DND-41 (cell line): ENCODE data around the gene MOK.
A peak's percentile ranks its signal among the peaks of the same experiment; 100 is the strongest.

Experiments
- ATAC-seq: fragments of 200-7000 bp; cut with Tn5 transposase; 3 replicates; pipeline ENCODE4 v1.9.1; 2021; ENCODE audit warnings: low read depth; ENCODE audit not compliant: insufficient read depth
- DNase-seq: peaks from one replicate; pipeline ENCODE4 v3.0.0-alpha.2; 2020
- H2AFZ ChIP-seq: 2 replicates; pipeline ENCODE4 v1.6.0; 2012; ENCODE audit warnings: low read depth, low read length
- H3K27ac ChIP-seq: 2 replicates; pipeline ENCODE4 v1.5.1; 2012; ENCODE audit warnings: low read length, inconsistent platforms
- H3K27me3 ChIP-seq: fragments of 200-600 bp; sonication (generic); 2 replicates; pipeline ENCODE4 v1.6.0; 2012; ENCODE audit warnings: low read length, mild to moderate bottlenecking, inconsistent platforms; ENCODE audit not compliant: insufficient read depth, poor library complexity
- H3K36me3 ChIP-seq: 2 replicates; pipeline ENCODE4 v1.5.1; 2012; ENCODE audit warnings: low read length, inconsistent platforms; ENCODE audit not compliant: insufficient read depth
- H3K4me1 ChIP-seq: 2 replicates; pipeline ENCODE4 v1.5.1; 2012; ENCODE audit warnings: mild to moderate bottlenecking, low read length; ENCODE audit not compliant: insufficient read depth
- H3K4me2 ChIP-seq: 2 replicates; pipeline ENCODE4 v1.6.0; 2012; ENCODE audit warnings: mild to moderate bottlenecking, moderate library complexity, low read length, inconsistent platforms; ENCODE audit not compliant: insufficient read depth
- H3K4me3 ChIP-seq, 2 experiments: fragments of 200-600 bp in 1 of 2; shearing (Covaris generic) in 1 of 2; 2 replicates each; pipeline ENCODE4 v1.5.1; 2012 to 2016; ENCODE audit warnings: inconsistent platforms in 2 of 2, low read length in 2 of 2, mild to moderate bottlenecking in 2 of 2, low read depth in 1 of 2, moderate library complexity in 1 of 2
- H3K79me2 ChIP-seq: 2 replicates; pipeline ENCODE4 v1.6.0; 2012; ENCODE audit warnings: low read length, inconsistent platforms; ENCODE audit not compliant: insufficient read depth
- H3K9ac ChIP-seq: 2 replicates; pipeline ENCODE4 v1.6.0; 2012; ENCODE audit warnings: low read depth, mild to moderate bottlenecking, inconsistent platforms, low read length, moderate library complexity
- H3K9me3 ChIP-seq: 2 replicates; pipeline ENCODE4 v1.5.1; 2012; ENCODE audit warnings: low read length, moderate library complexity, mild to moderate bottlenecking, inconsistent platforms; ENCODE audit not compliant: insufficient read depth, severe bottlenecking
- H4K20me1 ChIP-seq: 2 replicates; pipeline ENCODE4 v1.6.0; 2012; ENCODE audit warnings: low read length; ENCODE audit not compliant: insufficient read depth
- CTCF ChIP-seq: IDR thresholded peaks from 2 replicates; pipeline ENCODE4 v1.5.1; 2012; ENCODE audit warnings: borderline replicate concordance, low read length, moderate library complexity, mild to moderate bottlenecking; ENCODE audit not compliant: poor library complexity, severe bottlenecking; ENCODE audit errors: extremely low read depth
- EZH2 ChIP-seq: IDR thresholded peaks from 3 replicates; pipeline ENCODE4 v1.6.1; 2012; ENCODE audit warnings: borderline replicate concordance, low read depth, mild to moderate bottlenecking, moderate library complexity, low read length, inconsistent platforms; ENCODE audit not compliant: severe bottlenecking

MOK gene

GRCh38 chr14:102238131-102238530 is 66.8 kb downstream of the MOK start:
- no peak for TF ChIP-seq EZH2
- TF ChIP-seq CTCF, result no peak
- DNase-seq, result no peak
- no peaks in the 10 kb centered on the region for H3K79me2 ChIP-seq
- no peak overlapping the region for H3K27ac ChIP-seq
- no peak overlapping the region for H3K4me2 ChIP-seq
- H3K9ac ChIP-seq, result no peak overlapping the region
- H3K4me1 ChIP-seq, result no peaks in the 10 kb centered on the region
- no peaks in the 10 kb centered on the region for H4K20me1 ChIP-seq
- no peak overlapping the region for H3K4me3 ChIP-seq
- ATAC-seq, result no peak
- no peaks in the 10 kb centered on the region for H3K36me3 ChIP-seq
- H2AFZ ChIP-seq, result no peak overlapping the region
- no peaks in the 10 kb centered on the region for H3K9me3 ChIP-seq
- H3K27me3 ChIP-seq, result no peaks in the 10 kb centered on the region

GRCh38 chr14:102236026-102236425 is 68.9 kb downstream of the MOK start:
- no peaks in the 10 kb centered on the region for H3K36me3 ChIP-seq
- H3K4me1 ChIP-seq, result no peaks in the 10 kb centered on the region
- no peak for ATAC-seq
- DNase-seq, result no peak
- no peak overlapping the region for H2AFZ ChIP-seq
- no peak overlapping the region for H3K27ac ChIP-seq
- H3K4me2 ChIP-seq, result no peak overlapping the region
- H3K9me3 ChIP-seq, result no peaks in the 10 kb centered on the region
- H3K79me2 ChIP-seq, result no peaks in the 10 kb centered on the region
- TF ChIP-seq CTCF (no peak), EZH2 (no peak)
- H3K9ac ChIP-seq, result no peak overlapping the region
- no peak overlapping the region for H3K4me3 ChIP-seq
- no peaks in the 10 kb centered on the region for H4K20me1 ChIP-seq
- H3K27me3 ChIP-seq, result no peaks in the 10 kb centered on the region

DNA sequence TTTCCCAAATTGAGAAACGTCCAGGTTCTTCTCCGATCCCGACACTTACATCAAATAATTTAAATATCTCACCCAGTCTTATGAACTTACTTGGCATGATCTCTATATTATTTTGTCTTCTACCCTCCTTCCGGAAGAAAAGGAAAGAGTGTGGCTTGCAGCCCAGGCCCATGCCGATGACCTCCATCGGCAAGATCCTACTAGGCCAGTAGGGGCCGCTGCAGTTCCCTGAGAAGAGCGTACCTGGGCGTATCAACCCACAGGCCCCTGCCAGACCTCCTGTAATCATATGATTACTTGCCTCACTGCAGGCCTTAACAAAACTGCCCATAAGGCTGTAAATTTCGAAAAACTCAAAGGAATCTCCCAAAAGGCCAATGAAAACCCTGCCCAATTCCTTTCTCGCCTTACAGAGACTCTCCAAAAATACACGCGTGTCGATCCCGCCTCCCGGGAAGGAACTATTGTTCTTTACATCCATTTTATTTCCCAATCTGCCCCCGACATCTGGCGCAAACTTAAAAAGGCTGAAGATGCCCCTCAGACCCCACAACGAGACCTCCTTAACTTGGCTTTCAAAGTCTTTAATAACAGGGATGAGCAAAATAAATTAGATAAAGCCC is 69.6 kb downstream of the MOK start:
- Histone ChIP-seq H3K9ac (no peak overlapping the region), H3K4me2 (no peak overlapping the region), H3K27me3 (no peaks in the 10 kb centered on the region), H2AFZ (no peak overlapping the region), H3K27ac (no peak overlapping the region), H4K20me1 (no peaks in the 10 kb centered on the region), H3K4me1 (no peaks in the 10 kb centered on the region), H3K79me2 (no peaks in the 10 kb centered on the region), H3K9me3 (no peaks in the 10 kb centered on the region), H3K4me3 (no peak overlapping the region), H3K36me3 (no peaks in the 10 kb centered on the region)
- ATAC-seq (peak; percentile 94), DNase-seq (peak; percentile 69)
- TF ChIP-seq CTCF (peak; percentile 74), EZH2 (no peak)
